GM18858 (cell line): ENCODE data around the gene SHROOM3.
"Not testable (repeated sequence)": the region's sequence is repeated elsewhere in the genome, so short reads cannot be mapped to it uniquely, and the experiment has no call there.

Experiments
- ATAC-seq: cut with Tn5 transposase; IDR thresholded peaks from one replicate; pipeline ENCODE4 v1.9.1; 2021; ENCODE audit not compliant: unreplicated experiment

SHROOM3 gene

GRCh38 chr4:76443376-76443775, 8.3 kb downstream of the SHROOM3 start:
- no peak for ATAC-seq

- no peak for ATAC-seq
Measured at GRCh38 chr4:76445911-76446310, 10.9 kb downstream of the SHROOM3 start.

- no peak for ATAC-seq
Measured at GRCh38 chr4:76447393-76447851, 12.4 kb downstream of the SHROOM3 start.

GRCh38 chr4:76448211-76448610, 13.2 kb downstream of the SHROOM3 start:
- ATAC-seq, result no peak

- ATAC-seq, result no peak
Measured at GRCh38 chr4:76449362-76449767, 14.3 kb downstream of the SHROOM3 start.

- ATAC-seq, result no peak
Measured at GRCh38 chr4:76449833-76450232, 14.8 kb downstream of the SHROOM3 start.

GRCh38 chr4:76453232-76453631, 18.2 kb downstream of the SHROOM3 start:
- ATAC-seq, result no peak

- not testable (repeated sequence) for ATAC-seq
Measured at GRCh38 chr4:76454073-76454472, 19.0 kb downstream of the SHROOM3 start.

- ATAC-seq, result no peak
Measured at GRCh38 chr4:76457885-76458284, 22.9 kb downstream of the SHROOM3 start.

GRCh38 chr4:76458297-76458696, 23.3 kb downstream of the SHROOM3 start:
- ATAC-seq, result no peak

GRCh38 chr4:76458825-76459224, 23.8 kb downstream of the SHROOM3 start:
- no peak for ATAC-seq

GRCh38 chr4:76459291-76459723, 24.3 kb downstream of the SHROOM3 start:
- ATAC-seq, result no peak

- ATAC-seq, result no peak
Measured at GRCh38 chr4:76463568-76463967, 28.5 kb downstream of the SHROOM3 start.

- ATAC-seq, result no peak
Measured at GRCh38 chr4:76470064-76470463, 35.0 kb downstream of the SHROOM3 start.

GRCh38 chr4:76470532-76470931, 35.5 kb downstream of the SHROOM3 start:
- ATAC-seq, result no peak

- ATAC-seq, result no peak
Measured at GRCh38 chr4:76476571-76476970, 41.5 kb downstream of the SHROOM3 start.

GRCh38 chr4:76484654-76485053, 49.6 kb downstream of the SHROOM3 start:
- ATAC-seq, result no peak

- no peak for ATAC-seq
Measured at GRCh38 chr4:76485450-76485849, 50.4 kb downstream of the SHROOM3 start.

GRCh38 chr4:76486588-76487276, 51.7 kb downstream of the SHROOM3 start:
- ATAC-seq, result no peak

- ATAC-seq, result no peak
Measured at GRCh38 chr4:76487621-76488020, 52.6 kb downstream of the SHROOM3 start.

GRCh38 chr4:76488455-76488854, 53.4 kb downstream of the SHROOM3 start:
- ATAC-seq, result no peak

- ATAC-seq, result no peak
Measured at GRCh38 chr4:76488888-76489685, 54.1 kb downstream of the SHROOM3 start.
